Mammary epithelial cell (primary cell): ENCODE data around the gene TRIM7.

Source experiments
- EZH2 ChIP-seq: IDR thresholded peaks from 2 replicates; pipeline ENCODE4 v1.6.1; 2012; ENCODE audit warnings: low read length, inconsistent platforms, borderline replicate concordance
- TF ChIP-seq, protein P1 (sequence below), 2 donors: IDR thresholded peaks in 1 of 2; conservative IDR thresholded peaks in 1 of 2; 2 replicates each; pipeline ENCODE4 v1.5.1; 2011 to 2012; ENCODE audit warnings: inconsistent platforms in 2 of 2, low read length in 2 of 2, mild to moderate bottlenecking in 2 of 2, control low read depth in 1 of 2, low read depth in 1 of 2; ENCODE audit not compliant: insufficient read depth in 1 of 2; ENCODE audit errors: extremely low read depth in 1 of 2

GRCh38 chr5:181242031-181242451, 37.0 kb upstream of the TRIM7 start:
- TF ChIP-seq, protein P1, sequence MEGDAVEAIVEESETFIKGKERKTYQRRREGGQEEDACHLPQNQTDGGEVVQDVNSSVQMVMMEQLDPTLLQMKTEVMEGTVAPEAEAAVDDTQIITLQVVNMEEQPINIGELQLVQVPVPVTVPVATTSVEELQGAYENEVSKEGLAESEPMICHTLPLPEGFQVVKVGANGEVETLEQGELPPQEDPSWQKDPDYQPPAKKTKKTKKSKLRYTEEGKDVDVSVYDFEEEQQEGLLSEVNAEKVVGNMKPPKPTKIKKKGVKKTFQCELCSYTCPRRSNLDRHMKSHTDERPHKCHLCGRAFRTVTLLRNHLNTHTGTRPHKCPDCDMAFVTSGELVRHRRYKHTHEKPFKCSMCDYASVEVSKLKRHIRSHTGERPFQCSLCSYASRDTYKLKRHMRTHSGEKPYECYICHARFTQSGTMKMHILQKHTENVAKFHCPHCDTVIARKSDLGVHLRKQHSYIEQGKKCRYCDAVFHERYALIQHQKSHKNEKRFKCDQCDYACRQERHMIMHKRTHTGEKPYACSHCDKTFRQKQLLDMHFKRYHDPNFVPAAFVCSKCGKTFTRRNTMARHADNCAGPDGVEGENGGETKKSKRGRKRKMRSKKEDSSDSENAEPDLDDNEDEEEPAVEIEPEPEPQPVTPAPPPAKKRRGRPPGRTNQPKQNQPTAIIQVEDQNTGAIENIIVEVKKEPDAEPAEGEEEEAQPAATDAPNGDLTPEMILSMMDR (conservative IDR thresholded peaks at IDR 0.05 in 1 of 2, IDR thresholded peaks at IDR 0.05 in 1 of 2; ENCODE audit: extremely low read depth in 1 of 2, insufficient read depth in 1 of 2, low read depth in 1 of 2, low read length in 2 of 2) = no peak
- no peak for TF ChIP-seq EZH2
